OCI-LY3 (cell line): ENCODE results near the gene CASP7.

Source experiments
- H2AFZ ChIP-seq: fragments of 200-600, 300-600 bp; shearing (Covaris generic); 2 replicates; pipeline ENCODE4 v1.6.0; 2014; ENCODE audit warnings: antibody characterized with exemption, low read depth, low read length
- H3K27ac ChIP-seq: fragments of 200-600, 300-600 bp; sonication (generic); 2 replicates; pipeline ENCODE4 v1.5.1; 2014; ENCODE audit warnings: mild to moderate bottlenecking, low read length, moderate library complexity, mixed read lengths
- H3K27me3 ChIP-seq: fragments of 200-600, 300-600 bp; sonication (generic); 2 replicates; pipeline ENCODE4 v1.6.1; 2014; ENCODE audit warnings: low read depth, low read length, mixed read lengths
- H3K36me3 ChIP-seq: fragments of 200-600, 300-600 bp; sonication (generic); replicated peaks from 2 replicates; pipeline ENCODE3; 2014; ENCODE audit warnings: low read depth, low read length, mixed read lengths
- H3K4me1 ChIP-seq: fragments of 300-600, 200-600 bp; sonication (generic); 2 replicates; pipeline ENCODE4 v1.6.1; 2014; ENCODE audit warnings: low read length, mixed read lengths
- H3K4me2 ChIP-seq: fragments of 200-600, 300-600 bp; sonication (generic); 2 replicates; pipeline ENCODE4 v1.6.1; 2014; ENCODE audit warnings: low read length, mixed read lengths
- H3K4me3 ChIP-seq: fragments of 300-600, 200-600 bp; sonication (generic); 2 replicates; pipeline ENCODE4 v1.5.1; 2014; ENCODE audit warnings: antibody characterized with exemption, mild to moderate bottlenecking, low read length, moderate library complexity
- H3K79me2 ChIP-seq: fragments of 300-600, 200-600 bp; shearing (Covaris generic); 2 replicates; pipeline ENCODE4 v1.6.1; 2014; ENCODE audit warnings: mild to moderate bottlenecking, low read length, mixed read lengths
- H3K9ac ChIP-seq: fragments of 300-600, 200-600 bp; shearing (Covaris generic); 2 replicates; pipeline ENCODE4 v1.6.0; 2014; ENCODE audit warnings: mild to moderate bottlenecking, low read length, moderate library complexity
- H3K9me3 ChIP-seq: fragments of 200-600, 300-600 bp; shearing (Covaris generic); 2 replicates; pipeline ENCODE4 v1.6.1; 2014; ENCODE audit warnings: low read length, mixed read lengths; ENCODE audit not compliant: insufficient read depth
- H4K20me1 ChIP-seq: fragments of 200-600, 300-600 bp; sonication (generic); 2 replicates; pipeline ENCODE4 v1.6.1; 2016; ENCODE audit warnings: low read length, mixed read lengths; ENCODE audit not compliant: insufficient read depth
- CTCF ChIP-seq: fragments of 200-600, 300-600 bp; sonication (generic); IDR thresholded peaks from 2 replicates; pipeline ENCODE4 v1.5.1; 2014; ENCODE audit warnings: antibody characterized with exemption, low read length, low read depth
- EZH2phosphoT487 ChIP-seq: fragments of 200-600 bp; shearing (Covaris generic); IDR thresholded peaks from 2 replicates; pipeline ENCODE4 v1.6.1; 2018; ENCODE audit warnings: antibody characterized with exemption, mixed run types, low read depth

The CASP7 gene

GRCh38 chr10:113752553-113752952 is 72.8 kb downstream of the CASP7 start:
- Histone ChIP-seq H3K79me2 (no peaks in the 10 kb centered on the region), H3K4me2 (no peak overlapping the region), H3K9me3 (no peaks in the 10 kb centered on the region), H3K4me1 (no peaks in the 10 kb centered on the region), H3K27ac (no peak overlapping the region), H3K4me3 (no peak overlapping the region), H4K20me1 (no peaks in the 10 kb centered on the region), H2AFZ (no peak overlapping the region), H3K9ac (no peak overlapping the region), H3K27me3 (no peaks in the 10 kb centered on the region), H3K36me3 (no peaks in the 10 kb centered on the region)
- TF ChIP-seq EZH2phosphoT487 (no peak), CTCF (no peak)

GRCh38 chr10:113753020-113753692 is 73.4 kb downstream of the CASP7 start:
- H2AFZ ChIP-seq = no peak overlapping the region
- H3K9ac ChIP-seq = no peak overlapping the region
- H3K36me3 ChIP-seq = no peaks in the 10 kb centered on the region
- H4K20me1 ChIP-seq = no peaks in the 10 kb centered on the region
- no peaks in the 10 kb centered on the region for H3K4me1 ChIP-seq
- H3K4me2 ChIP-seq = no peak overlapping the region
- H3K27me3 ChIP-seq = no peaks in the 10 kb centered on the region
- H3K79me2 ChIP-seq = no peaks in the 10 kb centered on the region
- no peaks in the 10 kb centered on the region for H3K9me3 ChIP-seq
- no peak overlapping the region for H3K4me3 ChIP-seq
- no peak overlapping the region for H3K27ac ChIP-seq
- TF ChIP-seq EZH2phosphoT487 (no peak), CTCF (no peak)

- TF ChIP-seq CTCF (no peak), EZH2phosphoT487 (no peak)
- Histone ChIP-seq H3K4me3 (no peak overlapping the region), H3K79me2 (no peaks in the 10 kb centered on the region), H3K4me1 (no peaks in the 10 kb centered on the region), H3K27me3 (no peaks in the 10 kb centered on the region), H3K27ac (no peak overlapping the region), H3K36me3 (no peaks in the 10 kb centered on the region), H3K4me2 (no peak overlapping the region), H3K9me3 (no peaks in the 10 kb centered on the region), H3K9ac (no peak overlapping the region), H4K20me1 (no peaks in the 10 kb centered on the region), H2AFZ (no peak overlapping the region)
Measured at GRCh38 chr10:113754125-113754524, 74.4 kb downstream of the CASP7 start.

- H3K4me2 ChIP-seq = no peak overlapping the region
- H2AFZ ChIP-seq = no peak overlapping the region
- TF ChIP-seq EZH2phosphoT487 (no peak), CTCF (no peak)
- no peak overlapping the region for H3K9ac ChIP-seq
- H3K4me3 ChIP-seq = no peak overlapping the region
- no peaks in the 10 kb centered on the region for H4K20me1 ChIP-seq
- H3K9me3 ChIP-seq = no peaks in the 10 kb centered on the region
- no peaks in the 10 kb centered on the region for H3K27me3 ChIP-seq
- no peaks in the 10 kb centered on the region for H3K4me1 ChIP-seq
- H3K79me2 ChIP-seq = no peaks in the 10 kb centered on the region
- H3K27ac ChIP-seq = no peak overlapping the region
- H3K36me3 ChIP-seq = no peaks in the 10 kb centered on the region
Measured at GRCh38 chr10:113754768-113755167, 75.1 kb downstream of the CASP7 start.
